HEK293 (cell line): ENCODE data around the gene USP36.

Source experiments
- CTCF ChIA-PET: fragments of 350-600 bp; formaldehyde crosslinking; extraction: SDS; loops from one replicate; lab custom pipeline; 2021; ENCODE audit warnings: antibody characterized with exemption; lab: Yijun Ruan, JAX
- POLR2A ChIA-PET: fragments of 300-600 bp; formaldehyde crosslinking; extraction: SDS; loops from one replicate; lab custom pipeline; 2020; ENCODE audit warnings: antibody characterized with exemption, inconsistent platforms; lab: Yijun Ruan, JAX
- H3K27ac ChIP-seq: fragments of 200-500 bp; sonication (Bioruptor generic); 2 replicates; pipeline ENCODE4 v1.5.1; 2014; ENCODE audit warnings: low read depth, low read length, control low read depth, inconsistent platforms; ENCODE audit errors: extremely low read depth
- H3K36me3 ChIP-seq, 2 experiments: fragments of 200-500 bp in 1 of 2; sonication (Bioruptor generic) in 1 of 2; 1 replicate in 1 of 2; 2 replicates in 1 of 2; pipeline ENCODE4 v1.5.1; 2014 to 2017; ENCODE audit warnings: inconsistent platforms in 2 of 2, low read length in 2 of 2; ENCODE audit not compliant: control insufficient read depth in 2 of 2, insufficient read depth in 1 of 2
- H3K4me1 ChIP-seq: fragments of 200-500 bp; sonication (Bioruptor generic); 2 replicates; pipeline ENCODE4 v1.5.1; 2014; ENCODE audit warnings: mild to moderate bottlenecking, low read length, inconsistent platforms; ENCODE audit not compliant: control insufficient read depth, insufficient read depth
- H3K4me3 ChIP-seq: 2 replicates; pipeline ENCODE4 v1.5.1; 2011; ENCODE audit warnings: low read depth, mild to moderate bottlenecking, control low read depth, low read length, moderate library complexity
- H3K9me3 ChIP-seq: fragments of 200-500 bp; sonication (Bioruptor generic); 2 replicates; pipeline ENCODE4 v1.5.1; 2014; ENCODE audit warnings: low read depth, low read length, inconsistent platforms; ENCODE audit not compliant: control insufficient read depth, insufficient read depth
- GLI4 ChIP-seq: fragments of 450-650 bp; formaldehyde crosslinking; IDR thresholded peaks from 2 replicates; pipeline ENCODE4 v1.5.1; 2016; ENCODE audit warnings: missing biosample characterization, missing genetic modification characterization
- IKZF3 ChIP-seq: fragments of 450-650 bp; IDR thresholded peaks from 2 replicates; pipeline ENCODE4 v1.5.0; 2018; ENCODE audit warnings: missing biosample characterization, mild to moderate bottlenecking, missing genetic modification characterization, moderate library complexity
- KLF9 ChIP-seq: fragments of 450-650 bp; formaldehyde crosslinking; IDR thresholded peaks from 2 replicates; pipeline ENCODE4 v1.5.1; 2016; ENCODE audit warnings: missing biosample characterization, missing genetic modification characterization, low read depth
- OSR2 ChIP-seq: fragments of 450-650 bp; formaldehyde crosslinking; IDR thresholded peaks from 2 replicates; pipeline ENCODE4 v1.5.1; 2016; ENCODE audit warnings: missing biosample characterization, missing genetic modification characterization
- PRDM1 ChIP-seq: fragments of 450-650 bp; formaldehyde crosslinking; IDR thresholded peaks from 2 replicates; pipeline ENCODE4; 2016; ENCODE audit warnings: missing biosample characterization, missing genetic modification characterization
- REST ChIP-seq: fragments of 450-650 bp; formaldehyde crosslinking; IDR thresholded peaks from 2 replicates; pipeline ENCODE4 v1.5.1; 2016; ENCODE audit warnings: missing biosample characterization, missing genetic modification characterization
- SP2 ChIP-seq: fragments of 450-650 bp; formaldehyde crosslinking; IDR thresholded peaks from 2 replicates; pipeline ENCODE4 v1.5.1; 2016; ENCODE audit warnings: missing biosample characterization, missing genetic modification characterization
- SP7 ChIP-seq: fragments of 450-650 bp; formaldehyde crosslinking; IDR thresholded peaks from 2 replicates; pipeline ENCODE4 v1.5.1; 2016; ENCODE audit warnings: missing biosample characterization, missing genetic modification characterization
- TRIM28 ChIP-seq: IDR thresholded peaks from 2 replicates; pipeline ENCODE4 v1.6.1; 2011; ENCODE audit warnings: low read length, control low read depth, borderline replicate concordance
- ZBTB20 ChIP-seq: fragments of 450-650 bp; formaldehyde crosslinking; IDR thresholded peaks from 2 replicates; pipeline ENCODE4 v1.5.1; 2016; ENCODE audit warnings: missing biosample characterization, missing genetic modification characterization
- ZBTB21 ChIP-seq: fragments of 450-650 bp; formaldehyde crosslinking; IDR thresholded peaks from 2 replicates; pipeline ENCODE4 v1.5.1; 2017; ENCODE audit warnings: missing biosample characterization, missing genetic modification characterization
- ZEB2 ChIP-seq: fragments of 450-650 bp; formaldehyde crosslinking; IDR thresholded peaks from 2 replicates; pipeline ENCODE4 v1.5.1; 2016; ENCODE audit warnings: missing biosample characterization, missing genetic modification characterization
- ZFP41 ChIP-seq: fragments of 450-650 bp; formaldehyde crosslinking; IDR thresholded peaks from 2 replicates; pipeline ENCODE4 v1.5.1; 2016; ENCODE audit warnings: missing biosample characterization, missing genetic modification characterization, borderline replicate concordance
- ZFP69B ChIP-seq: fragments of 450-650 bp; formaldehyde crosslinking; IDR thresholded peaks from 2 replicates; pipeline ENCODE4 v1.5.1; 2016; ENCODE audit warnings: missing biosample characterization, missing genetic modification characterization
- ZNF132 ChIP-seq: fragments of 450-650 bp; formaldehyde crosslinking; IDR thresholded peaks from 2 replicates; pipeline ENCODE4 v1.5.1; 2017; ENCODE audit warnings: missing biosample characterization, missing genetic modification characterization, borderline replicate concordance
- ZNF138 ChIP-seq: fragments of 450-650 bp; formaldehyde crosslinking; IDR thresholded peaks from 2 replicates; pipeline ENCODE4 v1.5.1; 2016; ENCODE audit warnings: missing biosample characterization, missing genetic modification characterization, borderline replicate concordance
- ZNF211 ChIP-seq: fragments of 450-650 bp; formaldehyde crosslinking; IDR thresholded peaks from 2 replicates; pipeline ENCODE4 v1.5.1; 2016; ENCODE audit warnings: low read depth, missing biosample characterization, missing genetic modification characterization
- ZNF239 ChIP-seq: fragments of 450-650 bp; formaldehyde crosslinking; IDR thresholded peaks from 2 replicates; pipeline ENCODE4 v1.5.1; 2016; ENCODE audit warnings: missing biosample characterization, missing genetic modification characterization
- ZNF266 ChIP-seq: fragments of 450-650 bp; formaldehyde crosslinking; IDR thresholded peaks from 2 replicates; pipeline ENCODE4 v1.5.1; 2016; ENCODE audit warnings: missing biosample characterization, missing genetic modification characterization, low read depth
- ZNF354C ChIP-seq: fragments of 450-650 bp; formaldehyde crosslinking; IDR thresholded peaks from 2 replicates; pipeline ENCODE4 v1.5.1; 2016; ENCODE audit warnings: missing biosample characterization, missing genetic modification characterization, low read depth, borderline replicate concordance
- ZNF37A ChIP-seq: fragments of 450-650 bp; IDR thresholded peaks from 2 replicates; pipeline ENCODE4 v1.5.1; 2018; ENCODE audit warnings: missing biosample characterization, missing genetic modification characterization
- ZNF416 ChIP-seq: fragments of 450-650 bp; formaldehyde crosslinking; IDR thresholded peaks from 2 replicates; pipeline ENCODE4 v1.5.1; 2016; ENCODE audit warnings: missing biosample characterization, missing genetic modification characterization
- ZNF488 ChIP-seq: fragments of 450-650 bp; formaldehyde crosslinking; IDR thresholded peaks from 2 replicates; pipeline ENCODE4 v1.5.1; 2016; ENCODE audit warnings: missing biosample characterization, missing genetic modification characterization
- ZNF530 ChIP-seq: fragments of 450-650 bp; formaldehyde crosslinking; IDR thresholded peaks from 2 replicates; pipeline ENCODE4 v1.5.1; 2016; ENCODE audit warnings: low read depth, missing biosample characterization, missing genetic modification characterization
- ZNF571 ChIP-seq: fragments of 450-650 bp; formaldehyde crosslinking; IDR thresholded peaks from 2 replicates; pipeline ENCODE4 v1.5.0; 2017; ENCODE audit warnings: missing biosample characterization, missing genetic modification characterization
- ZNF580 ChIP-seq: fragments of 450-650 bp; formaldehyde crosslinking; IDR thresholded peaks from 2 replicates; pipeline ENCODE4 v1.5.1; 2016; ENCODE audit warnings: missing biosample characterization, missing genetic modification characterization
- ZNF629 ChIP-seq: fragments of 450-650 bp; formaldehyde crosslinking; IDR thresholded peaks from 2 replicates; pipeline ENCODE4 v1.5.1; 2017; ENCODE audit warnings: missing biosample characterization, missing genetic modification characterization
- ZNF660 ChIP-seq: fragments of 450-650 bp; IDR thresholded peaks from 2 replicates; pipeline ENCODE4 v1.5.1; 2018; ENCODE audit warnings: missing biosample characterization, mild to moderate bottlenecking, missing genetic modification characterization
- ZNF664 ChIP-seq: fragments of 450-650 bp; formaldehyde crosslinking; IDR thresholded peaks from 2 replicates; pipeline ENCODE4 v1.5.1; 2016; ENCODE audit warnings: missing biosample characterization, missing genetic modification characterization
- ZNF670 ChIP-seq: fragments of 450-650 bp; formaldehyde crosslinking; IDR thresholded peaks from 2 replicates; pipeline ENCODE4 v1.5.1; 2016; ENCODE audit warnings: missing biosample characterization, missing genetic modification characterization, low read depth
- ZNF768 ChIP-seq: fragments of 450-650 bp; formaldehyde crosslinking; IDR thresholded peaks from 2 replicates; pipeline ENCODE4 v1.5.1; 2018; ENCODE audit warnings: missing biosample characterization, mild to moderate bottlenecking, missing genetic modification characterization
- ZSCAN18 ChIP-seq: fragments of 450-650 bp; formaldehyde crosslinking; IDR thresholded peaks from 2 replicates; pipeline ENCODE4 v1.5.1; 2016; ENCODE audit warnings: missing biosample characterization, missing genetic modification characterization
- ZSCAN30 ChIP-seq: fragments of 450-650 bp; IDR thresholded peaks from 2 replicates; pipeline ENCODE4 v1.5.1; 2018; ENCODE audit warnings: missing biosample characterization, mild to moderate bottlenecking, missing genetic modification characterization, moderate library complexity
- ZXDB ChIP-seq: fragments of 450-650 bp; formaldehyde crosslinking; IDR thresholded peaks from 2 replicates; pipeline ENCODE4 v1.5.1; 2016; ENCODE audit warnings: missing biosample characterization, missing genetic modification characterization

Gene USP36

GRCh38 chr17:78840780-78841611 lies at the start of gene USP36:
TSS of gene USP36 (minus strand) at chr17:78840814. CDS start at chr17:78836363, 4,451 bp downstream.
- Histone ChIP-seq H3K4me3 (peak within 1 kb of the TSS; percentile 87), H3K36me3 (peaks cover 19 to 23% of the 10 kb centered on the region in 2 experiments), H3K9me3 (no peaks in the 10 kb centered on the region), H3K4me1 (peaks cover 8% of the 10 kb centered on the region; the same call in 1 of the 2 replicates), H3K27ac (peak within 1 kb of the TSS; percentile 87)
- ChIA-PET POLR2A (interaction anchor here (0.9 to 1.2 kb wide), 8 partner anchors 13 to 169 kb away, joined by 3 to 4 read pairs (median 3); partner anchors contain the start of gene CANT1), CTCF (interaction anchor here (0.6 to 1.2 kb wide), 4 partner anchors 20 to 344 kb away, joined by 3 to 5 read pairs (median 3); no protein-coding TSS in a partner anchor)
- TF ChIP-seq ZEB2 (tag by site-specific recombination) (peak; percentile 99), ZXDB (peak; percentile 90), ZNF660 (no peak), KLF9 (tag by site-specific recombination) (peak; percentile 77), ZNF571 (tag by site-specific recombination) (no peak), ZNF768 (tag by site-specific recombination) (no peak), ZFP41 (tag by site-specific recombination) (no peak), ZNF530 (no peak), ZNF580 (tag by site-specific recombination) (no peak; the same call in 1 of the 2 replicates), ZNF37A (tag by site-specific recombination) (no peak), ZNF239 (tag by site-specific recombination) (peak; percentile 58; the same call in 1 of the 2 replicates), SP2 (tag by site-specific recombination) (peak; percentile 98), ZSCAN18 (no peak), REST (tag by site-specific recombination) (no peak; the same call in 1 of the 2 replicates), ZNF670 (no peak), ZNF629 (peak; percentile 100), ZNF132 (tag by site-specific recombination) (no peak), IKZF3 (tag by site-specific recombination) (no peak), ZNF266 (no peak), ZNF488 (tag by site-specific recombination) (no peak), ZBTB21 (tag by site-specific recombination) (peak; percentile 100), GLI4 (tag by site-specific recombination) (0 out of 2 replicates have a peak, but pooled peaks have one; percentile 70), ZSCAN30 (tag by site-specific recombination) (0 out of 2 replicates have a peak, but pooled peaks have one; percentile 3), ZNF354C (tag by site-specific recombination) (no peak), PRDM1 (tag by site-specific recombination) (no peak), ZFP69B (tag by site-specific recombination) (peak; percentile 96), ZBTB20 (peak; percentile 94), TRIM28 (no peak), ZNF664 (no peak), SP7 (tag by site-specific recombination) (peak; percentile 94), ZNF138 (no peak), ZNF416 (tag by site-specific recombination) (no peak), OSR2 (peak; percentile 52; the same call in 1 of the 2 replicates), ZNF211 (no peak)
